IMR-90 (cell line): ENCODE data around the gene HS6ST2. TPM values are rescaled to one million over a fixed set of nuclear protein-coding genes. Genes with fewer than 3 reads are reported as not detected.

Experiments
- ATAC-seq: fragments of 200-7000 bp; cut with Tn5 transposase; 2 replicates; pipeline ENCODE4 v1.9.1; 2020; ENCODE audit warnings: low read depth, mild to moderate bottlenecking, moderate library complexity
- BruUV-seq: library from RNA; stranded (reverse); fragments of 400-500 nt; replicated peaks from 2 replicates; lab custom pipeline; 2021; lab: Mats Ljungman, UMichigan
- CTCF ChIA-PET: fragments of 300-600 bp; formaldehyde crosslinking; extraction: SDS; loops from one replicate; lab custom pipeline; 2021; ENCODE audit warnings: antibody characterized with exemption; lab: Yijun Ruan, JAX
- POLR2A ChIA-PET: fragments of 300-600 bp; sonication (Branson Sonifier 250); formaldehyde crosslinking; loops from one replicate; lab custom pipeline; 2022; ENCODE audit warnings: antibody characterized with exemption; ENCODE audit not compliant: unreplicated experiment; lab: Charles Lee
- DNase-seq: peaks from one replicate; pipeline ENCODE4 v3.0.0; 2013
- H2AFZ ChIP-seq: replicated peaks from 2 replicates; pipeline ENCODE3; 2013; ENCODE audit warnings: low read length, mild to moderate bottlenecking; ENCODE audit not compliant: poor library complexity
- H2AK5ac ChIP-seq: 2 replicates; pipeline ENCODE4 v1.6.1; 2013; ENCODE audit warnings: low read depth, low read length, inconsistent platforms
- H2AK9ac ChIP-seq: replicated peaks from 2 replicates; pipeline ENCODE3; 2013; ENCODE audit warnings: mild to moderate bottlenecking, low read depth, low read length, moderate library complexity; ENCODE audit not compliant: poor library complexity
- H2BK120ac ChIP-seq: 2 replicates; pipeline ENCODE4 v1.6.1; 2013; ENCODE audit warnings: low read depth, low read length, inconsistent platforms
- H2BK15ac ChIP-seq: 3 replicates; pipeline ENCODE4 v1.6.1; 2013; ENCODE audit warnings: low read depth, low read length, inconsistent platforms
- H2BK20ac ChIP-seq: 2 replicates; pipeline ENCODE4 v1.6.1; 2013; ENCODE audit warnings: low read depth, mild to moderate bottlenecking, inconsistent platforms, low read length, moderate library complexity
- H2BK5ac ChIP-seq: 2 replicates; pipeline ENCODE4 v1.6.1; 2013; ENCODE audit warnings: mild to moderate bottlenecking, low read depth, low read length, inconsistent platforms; ENCODE audit not compliant: poor library complexity, severe bottlenecking
- H3K14ac ChIP-seq: replicated peaks from 2 replicates; pipeline ENCODE4 v1.6.1; 2013; ENCODE audit warnings: low read depth, low read length, inconsistent platforms
- H3K18ac ChIP-seq: 2 replicates; pipeline ENCODE4 v1.6.1; 2013; ENCODE audit warnings: low read depth, low read length, control low read depth
- H3K23ac ChIP-seq: 2 replicates; pipeline ENCODE4 v1.6.1; 2013; ENCODE audit warnings: low read depth, low read length, inconsistent platforms
- H3K27ac ChIP-seq: 2 replicates; pipeline ENCODE4 v1.5.1; 2013; ENCODE audit warnings: mild to moderate bottlenecking, control low read depth, low read length; ENCODE audit not compliant: insufficient read depth
- H3K27me3 ChIP-seq: 2 replicates; pipeline ENCODE4 v1.6.1; 2013; ENCODE audit warnings: low read length; ENCODE audit not compliant: control insufficient read depth, insufficient read depth
- H3K36me3 ChIP-seq: 2 replicates; pipeline ENCODE4 v1.6.1; 2013; ENCODE audit warnings: low read length, mixed read lengths; ENCODE audit not compliant: control insufficient read depth, insufficient read depth
- H3K4ac ChIP-seq: 2 replicates; pipeline ENCODE4 v1.6.1; 2013; ENCODE audit warnings: low read depth, low read length, inconsistent platforms
- H3K4me1 ChIP-seq: 2 replicates; pipeline ENCODE4 v1.6.1; 2013; ENCODE audit warnings: low read length, mixed read lengths; ENCODE audit not compliant: control insufficient read depth, insufficient read depth
- H3K4me2 ChIP-seq: 2 replicates; pipeline ENCODE4 v1.6.1; 2013; ENCODE audit warnings: low read depth, mild to moderate bottlenecking, control low read depth, low read length, moderate library complexity
- H3K4me3 ChIP-seq: 2 replicates; pipeline ENCODE4 v1.5.1; 2013; ENCODE audit warnings: low read depth, mild to moderate bottlenecking, control low read depth, low read length, moderate library complexity; ENCODE audit not compliant: insufficient read depth
- H3K56ac ChIP-seq: 2 replicates; pipeline ENCODE4 v1.6.1; 2013; ENCODE audit warnings: low read length, inconsistent platforms; ENCODE audit not compliant: insufficient read depth; ENCODE audit errors: extremely low read depth
- H3K79me1 ChIP-seq, 2 experiments: 2 replicates each; pipeline ENCODE4 v1.6.1; 2013; ENCODE audit warnings: low read length in 2 of 2, inconsistent platforms in 1 of 2, low read depth in 1 of 2
- H3K9ac ChIP-seq: 2 replicates; pipeline ENCODE4 v1.6.1; 2013; ENCODE audit warnings: low read depth, low read length, control low read depth
- H3K9me1 ChIP-seq: 2 replicates; pipeline ENCODE4 v1.6.1; 2013; ENCODE audit warnings: low read length, inconsistent platforms; ENCODE audit not compliant: insufficient read depth
- H3K9me3 ChIP-seq: 2 replicates; pipeline ENCODE4 v1.6.1; 2013; ENCODE audit warnings: low read length; ENCODE audit not compliant: control insufficient read depth, insufficient read depth
- H4K20me1 ChIP-seq: 2 replicates; pipeline ENCODE4 v1.6.1; 2013; ENCODE audit warnings: low read length, inconsistent platforms; ENCODE audit not compliant: insufficient read depth
- H4K5ac ChIP-seq: 2 replicates; pipeline ENCODE4 v1.6.1; 2013; ENCODE audit warnings: mild to moderate bottlenecking, low read depth, low read length, control low read depth
- H4K8ac ChIP-seq, 2 experiments: 2 replicates each; pipeline ENCODE4 v1.6.1; 2013; ENCODE audit warnings: low read depth in 2 of 2, low read length in 2 of 2, control low read depth in 1 of 2, inconsistent platforms in 1 of 2
- H4K91ac ChIP-seq: 2 replicates; pipeline ENCODE4 v1.6.1; 2013; ENCODE audit warnings: low read depth, low read length, inconsistent platforms; ENCODE audit not compliant: insufficient read depth
- BHLHE40 ChIP-seq: fragments of 150-350 bp; IDR thresholded peaks from 2 replicates; pipeline ENCODE4 v1.6.1; 2016; ENCODE audit warnings: mild to moderate bottlenecking, low read depth, low read length
- CEBPB ChIP-seq: IDR thresholded peaks from 2 replicates; pipeline ENCODE4 v1.6.1; 2012; ENCODE audit warnings: low read depth, low read length, improper control_type of control experiment
- CHD1 ChIP-seq: IDR thresholded peaks from 2 replicates; pipeline ENCODE4 v1.6.1; 2012; ENCODE audit warnings: low read depth, low read length, improper control_type of control experiment
- CTCF ChIP-seq: conservative IDR thresholded peaks from 2 replicates; pipeline ENCODE4 v1.5.1; 2012; ENCODE audit warnings: mild to moderate bottlenecking, low read depth, low read length, improper control_type of control experiment
- ELK1 ChIP-seq: fragments of 150-350 bp; IDR thresholded peaks from 2 replicates; pipeline ENCODE4 v1.6.1; 2016; ENCODE audit warnings: low read depth, mild to moderate bottlenecking, low read length, moderate library complexity, borderline replicate concordance
- FOS ChIP-seq: fragments of 150-350 bp; IDR thresholded peaks from 2 replicates; pipeline ENCODE4 v1.6.1; 2016; ENCODE audit warnings: low read depth, low read length
- MAFK ChIP-seq: IDR thresholded peaks from 2 replicates; pipeline ENCODE4 v1.6.1; 2012; ENCODE audit warnings: low read depth, low read length, improper control_type of control experiment
- MAZ ChIP-seq: IDR thresholded peaks from 2 replicates; pipeline ENCODE4 v1.6.1; 2012; ENCODE audit warnings: low read depth, mild to moderate bottlenecking, low read length, improper control_type of control experiment, moderate library complexity, borderline replicate concordance
- MXI1 ChIP-seq: IDR thresholded peaks from 2 replicates; pipeline ENCODE4 v1.6.1; 2012; ENCODE audit warnings: low read depth, mild to moderate bottlenecking, low read length, moderate library complexity, borderline replicate concordance
- NFE2L2 ChIP-seq: fragments of 150-350 bp; IDR thresholded peaks from 2 replicates; pipeline ENCODE4 v1.6.1; 2016; ENCODE audit warnings: low read depth, mild to moderate bottlenecking, low read length
- POLR2A ChIP-seq: IDR thresholded peaks from 2 replicates; pipeline ENCODE4 v1.6.1; 2012; ENCODE audit warnings: mild to moderate bottlenecking, low read depth, low read length
- RAD21 ChIP-seq: IDR thresholded peaks from 2 replicates; pipeline ENCODE4 v1.6.1; 2012; ENCODE audit warnings: low read length, improper control_type of control experiment
- RCOR1 ChIP-seq: IDR thresholded peaks from 2 replicates; pipeline ENCODE4 v1.6.1; 2012; ENCODE audit warnings: mild to moderate bottlenecking, low read length, improper control_type of control experiment; ENCODE audit not compliant: insufficient replicate concordance
- SMC3 ChIP-seq: fragments of 150-350 bp; IDR thresholded peaks from 2 replicates; pipeline ENCODE4 v1.6.1; 2016; ENCODE audit warnings: low read depth, mild to moderate bottlenecking, antibody characterized with exemption, low read length, moderate library complexity
- USF2 ChIP-seq: fragments of 150-350 bp; IDR thresholded peaks from 2 replicates; pipeline ENCODE4 v1.6.1; 2017; ENCODE audit warnings: mild to moderate bottlenecking, antibody characterized with exemption, low read length, low read depth
- dilution Hi-C: fragments of 300-500 bp; cut with HindIII; formaldehyde crosslinking; loops from one replicate; pipeline ENCODE4 v1.14.3; 2018; ENCODE audit warnings: low sequenced_read_pairs; ENCODE audit not compliant: unreplicated experiment
- in situ Hi-C: fragments of 300-500 bp; cut with MboI; formaldehyde crosslinking; loops from 3 replicates; pipeline ENCODE4 v1.14.3; 2019; ENCODE audit warnings: low sequenced_read_pairs, inconsistent platforms, mixed read lengths
- intact Hi-C: fragments of 100-400 bp; cut with micrococcal nuclease; formaldehyde crosslinking; loops from 2 replicates; pipeline ENCODE4 v1.10.0; 2022
- polyA plus RNA-seq, 3 experiments: library from polyadenylated mRNA; depleted of rRNA; stranded (reverse); fragments of >200 nt; gene quantifications; 2 replicates each; pipeline ENCODE4 v1.2.3, GENCODE V29; 2012; ENCODE audit warnings: low replicate concordance in 1 of 3
- total RNA-seq: library from RNA; depleted of rRNA; stranded (reverse); fragments of >200 nt; gene quantifications from 2 replicates; pipeline ENCODE4 v1.2.3, GENCODE V29; 2012

HS6ST2 gene
- total and polyA plus RNA-seq, 2 of the 4 experiments (the other 2 are of a cell fraction): not detected

GRCh38 chrX:132778917-132779316 lies 179.5 kb downstream of the HS6ST2 start:
- no peak overlapping the region for H4K8ac ChIP-seq
- no peak overlapping the region for H2BK5ac ChIP-seq

More at GRCh38 chrX:132778917-132779316, 179.5 kb downstream of the HS6ST2 start:
- ChIA-PET POLR2A (no interaction called here), CTCF (no interaction called here)
- in situ Hi-C loops (no loop called here), dilution Hi-C loops (no loop called here), intact Hi-C loops (no loop called here)
- TF ChIP-seq BHLHE40 (no peak), ELK1 (no peak), CHD1 (no peak), NFE2L2 (no peak), MAFK (no peak), MAZ (no peak), SMC3 (no peak), CTCF (no peak), FOS (no peak), MXI1 (no peak), RAD21 (no peak), USF2 (no peak), CEBPB (no peak), POLR2A (no peak), RCOR1 (no peak)
- Histone ChIP-seq H3K4me2 (no peak overlapping the region), H3K56ac (no peak overlapping the region), H2AFZ (no peak overlapping the region), H4K5ac (no peak overlapping the region), H3K9me1 (no peaks in the 10 kb centered on the region), H2AK9ac (no peak overlapping the region), H3K36me3 (no peaks in the 10 kb centered on the region), H3K4ac (no peak overlapping the region), H3K9ac (no peak overlapping the region), H3K18ac (no peak overlapping the region), H2BK20ac (no peak overlapping the region), H4K20me1 (no peaks in the 10 kb centered on the region), H4K91ac (no peak overlapping the region), H3K27me3 (peaks cover 4% of the 10 kb centered on the region), H2AK5ac (no peak overlapping the region), H3K4me1 (no peaks in the 10 kb centered on the region), H3K14ac (no peak overlapping the region), H3K23ac (no peak overlapping the region), H2BK15ac (no peak overlapping the region), H2BK120ac (no peak overlapping the region), H3K79me1 (no peaks in the 10 kb centered on the region), H3K9me3 (0 out of 2 replicates have a peak, but pooled peaks cover 2% of the 10 kb centered on the region), H3K4me3 (no peak overlapping the region), H3K27ac (no peak overlapping the region)
- no peak for DNase-seq
- BruUV-seq: no TSS peak
- ATAC-seq: no peak
